ENCODE data around the gene ABCC2. TPM values are rescaled to one million over a fixed set of nuclear protein-coding genes. Genes with fewer than 3 reads are reported as not detected.
"Not testable (repeated sequence)": the region's sequence is repeated elsewhere in the genome, so short reads cannot be mapped to it uniquely, and the experiment has no call there.

The ABCC2 gene
- total and polyA plus RNA-seq, 5 donors from 2014 or later, result 0.31 to 3.6 (median 0.44) TPM

DNA sequence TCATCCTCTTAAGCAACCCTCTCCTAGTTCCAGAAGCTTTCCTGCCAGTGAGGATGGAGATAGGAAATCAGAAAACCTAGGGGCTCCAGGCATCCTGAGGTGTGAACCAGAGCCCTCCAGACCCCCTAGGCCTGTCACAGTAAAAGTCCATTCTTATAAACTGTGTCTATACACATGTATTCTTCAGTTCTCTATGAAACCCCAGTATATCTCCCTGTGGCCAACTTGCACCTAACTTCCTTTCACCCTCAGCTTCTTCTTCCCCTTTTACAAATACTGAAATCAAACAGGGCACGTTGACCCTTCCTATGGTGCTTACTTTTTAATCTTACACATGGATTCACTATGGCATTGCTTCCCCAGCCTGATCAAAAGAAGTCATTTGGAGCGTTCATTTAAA lies 58.4 kb downstream of the ABCC2 start:
- not testable (repeated sequence) for H3K4me3 Mint-ChIP-seq; H3K9me3 ChIP-seq (ENCODE audit: control insufficient read depth in 2 of 2, low read length in 2 of 2); H3K36me3 ChIP-seq (ENCODE audit: control insufficient read depth, insufficient read depth, low read length); H3K4me1 ChIP-seq (ENCODE audit: control insufficient read depth, insufficient read depth, low read length, poor library complexity, severe bottlenecking); H3K4me1 Mint-ChIP-seq; ATAC-seq (ENCODE audit: low read depth in 2 of 2); H3K27ac ChIP-seq (ENCODE audit: insufficient read depth, low read length, poor library complexity, severe bottlenecking); H3K27me3 ChIP-seq (ENCODE audit: control insufficient read depth, insufficient read depth, low read length); H3K27ac Mint-ChIP-seq; H3K27me3 Mint-ChIP-seq; H3K4me3 ChIP-seq (ENCODE audit: low read depth, low read length); H3K9me3 Mint-ChIP-seq; DNase-seq; H3K36me3 Mint-ChIP-seq

DNA sequence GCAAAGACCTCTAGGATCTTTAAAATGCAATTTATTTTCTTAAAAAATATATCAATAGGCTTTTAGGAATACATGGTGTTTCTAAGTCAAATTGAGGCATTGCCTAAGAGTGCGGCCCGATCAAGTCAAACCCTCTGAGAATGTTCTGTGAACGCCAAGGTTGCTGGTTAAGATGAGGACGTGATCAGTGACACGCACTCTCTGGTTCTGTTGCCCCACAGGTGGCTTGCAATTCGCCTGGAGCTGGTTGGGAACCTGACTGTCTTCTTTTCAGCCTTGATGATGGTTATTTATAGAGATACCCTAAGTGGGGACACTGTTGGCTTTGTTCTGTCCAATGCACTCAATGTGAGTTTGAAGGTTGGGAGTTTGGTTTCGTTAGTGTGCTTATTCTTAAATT lies 59.3 kb downstream of the ABCC2 start:
- H3K9me3 ChIP-seq (ENCODE audit: control insufficient read depth in 2 of 2, low read length in 2 of 2), result no peaks in the 10 kb centered on the region
- Mint-ChIP-seq H3K27me3 (no peaks in the 10 kb centered on the region), H3K36me3 (no peaks in the 10 kb centered on the region), H3K27ac (no peak overlapping the region), H3K4me1 (peaks cover 2 to 6% (median 3%) of the 10 kb centered on the region in 4 donors), H3K4me3 (no peak overlapping the region), H3K9me3 (no peaks in the 10 kb centered on the region)
- peaks cover 5% of the 10 kb centered on the region for H3K4me1 ChIP-seq (ENCODE audit: control insufficient read depth, insufficient read depth, low read length, poor library complexity, severe bottlenecking)
- H3K27me3 ChIP-seq (ENCODE audit: control insufficient read depth, insufficient read depth, low read length), result no peaks in the 10 kb centered on the region
- ATAC-seq (ENCODE audit: low read depth in 2 of 2) (no peak), DNase-seq (no peak)
- no peak overlapping the region for H3K27ac ChIP-seq (ENCODE audit: insufficient read depth, low read length, poor library complexity, severe bottlenecking)
- no peaks in the 10 kb centered on the region for H3K36me3 ChIP-seq (ENCODE audit: control insufficient read depth, insufficient read depth, low read length)
- H3K4me3 ChIP-seq (ENCODE audit: low read depth, low read length), result no peak overlapping the region

DNA sequence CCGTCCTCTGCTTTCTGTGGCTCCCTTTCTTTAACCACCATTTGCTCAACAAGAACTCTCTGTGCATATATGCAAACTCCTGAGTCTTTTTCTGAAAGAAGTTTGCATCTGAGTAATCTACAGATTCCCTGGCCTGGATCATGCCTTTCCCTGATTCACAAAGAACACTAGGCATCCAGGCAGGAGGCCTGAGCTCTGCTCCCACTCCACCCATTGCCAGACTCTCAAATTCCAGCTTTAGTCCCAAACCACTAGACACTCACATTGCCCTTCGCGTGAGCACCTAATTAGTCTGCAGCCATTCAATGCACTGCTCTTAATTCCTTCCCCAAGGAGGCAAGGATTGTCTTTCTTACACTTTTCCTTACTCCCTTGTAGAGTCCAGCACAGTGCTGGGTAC lies 60.9 kb downstream of the ABCC2 start:
- H3K36me3 ChIP-seq (ENCODE audit: control insufficient read depth, insufficient read depth, low read length), result no peaks in the 10 kb centered on the region
- peaks cover 5% of the 10 kb centered on the region for H3K4me1 ChIP-seq (ENCODE audit: control insufficient read depth, insufficient read depth, low read length, poor library complexity, severe bottlenecking)
- Mint-ChIP-seq H3K27ac (peak overlapping the region in 1 of 3 donors; percentile 22), H3K4me1 (peaks cover 2 to 6% (median 3%) of the 10 kb centered on the region in 4 donors), H3K36me3 (peaks cover 7% of the 10 kb centered on the region), H3K9me3 (no peaks in the 10 kb centered on the region), H3K27me3 (peaks cover 4% of the 10 kb centered on the region), H3K4me3 (no peak overlapping the region)
- no peaks in the 10 kb centered on the region for H3K9me3 ChIP-seq (ENCODE audit: control insufficient read depth in 2 of 2, low read length in 2 of 2)
- no peak overlapping the region for H3K4me3 ChIP-seq (ENCODE audit: low read depth, low read length)
- no peak for DNase-seq
- no peak overlapping the region for H3K27ac ChIP-seq (ENCODE audit: insufficient read depth, low read length, poor library complexity, severe bottlenecking)
- no peak for ATAC-seq (ENCODE audit: low read depth in 2 of 2)
- H3K27me3 ChIP-seq (ENCODE audit: control insufficient read depth, insufficient read depth, low read length), result no peaks in the 10 kb centered on the region

DNA sequence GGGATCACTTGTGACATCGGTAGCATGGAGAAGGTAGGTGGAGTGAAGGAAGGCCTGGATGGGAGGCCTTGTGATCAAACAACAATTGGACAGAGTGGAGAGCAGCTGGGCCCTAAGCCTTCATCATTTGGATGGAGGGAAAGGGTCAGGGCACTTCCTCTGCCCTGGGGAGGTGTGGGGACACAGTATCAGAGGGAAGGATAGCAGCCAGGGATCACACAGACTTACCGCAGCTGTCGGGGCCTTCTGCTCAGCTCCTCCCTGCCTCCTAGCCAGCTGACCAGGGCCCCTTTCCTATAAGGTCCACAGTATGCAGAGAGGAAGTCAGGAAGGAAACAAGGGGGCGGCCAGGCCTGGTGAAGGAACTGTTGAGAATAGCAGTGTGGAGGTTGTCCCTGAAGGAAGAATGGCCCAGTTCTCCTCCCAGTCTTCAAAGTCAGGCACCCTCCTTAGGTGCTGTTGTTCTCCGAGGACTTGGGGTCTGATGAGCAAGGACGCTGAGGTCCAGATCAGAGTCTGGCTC lies 62.1 kb downstream of the ABCC2 start:
- H3K4me1 Mint-ChIP-seq, result peaks cover 2 to 6% (median 3%) of the 10 kb centered on the region in 4 donors
- Histone ChIP-seq H3K27ac (ENCODE audit: insufficient read depth, low read length, poor library complexity, severe bottlenecking) (no peak overlapping the region), H3K4me3 (ENCODE audit: low read depth, low read length) (no peak overlapping the region), H3K36me3 (ENCODE audit: control insufficient read depth, insufficient read depth, low read length) (no peaks in the 10 kb centered on the region), H3K9me3 (ENCODE audit: control insufficient read depth in 2 of 2, low read length in 2 of 2) (no peaks in the 10 kb centered on the region), H3K4me1 (ENCODE audit: control insufficient read depth, insufficient read depth, low read length, poor library complexity, severe bottlenecking) (peaks cover 5% of the 10 kb centered on the region), H3K27me3 (ENCODE audit: control insufficient read depth, insufficient read depth, low read length) (no peaks in the 10 kb centered on the region)
- H3K27ac Mint-ChIP-seq, result no peak overlapping the region
- ATAC-seq (ENCODE audit: low read depth in 2 of 2), result peak in 1 of 2 donors; percentile 14
- no peak overlapping the region for H3K4me3 Mint-ChIP-seq
- peaks cover 8% of the 10 kb centered on the region for H3K36me3 Mint-ChIP-seq
- DNase-seq, result no peak
- peaks cover 4% of the 10 kb centered on the region for H3K27me3 Mint-ChIP-seq
- no peaks in the 10 kb centered on the region for H3K9me3 Mint-ChIP-seq

DNA sequence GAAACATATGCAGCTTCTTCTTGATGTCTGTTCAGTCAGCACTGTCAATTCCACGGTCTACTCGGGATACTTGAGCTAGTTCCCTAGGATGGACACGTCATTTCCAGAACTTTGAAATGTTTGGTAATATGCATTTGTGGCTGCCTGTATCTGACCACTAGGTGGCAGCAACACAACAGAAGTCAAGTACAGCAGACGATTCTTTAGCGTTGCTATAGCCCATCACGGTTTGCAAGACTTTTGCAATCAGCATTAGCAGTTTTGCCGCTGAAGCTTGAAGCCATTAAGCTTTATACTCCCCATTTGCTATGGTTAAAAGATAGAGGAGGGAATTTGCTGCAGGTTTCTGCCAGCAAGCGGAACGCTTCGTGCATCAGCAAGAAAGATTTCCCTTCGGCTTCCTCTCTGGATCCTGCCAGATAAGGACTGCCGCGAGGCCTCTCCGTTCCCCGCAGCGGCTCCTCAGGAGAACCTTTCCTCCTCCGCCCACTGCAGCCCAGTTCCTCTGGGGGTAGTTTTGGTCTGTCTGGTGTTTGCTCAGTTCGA lies 63.5 kb downstream of the ABCC2 start:
- Histone ChIP-seq H3K4me3 (ENCODE audit: low read depth, low read length) (peak overlapping the region; percentile 49), H3K9me3 (ENCODE audit: control insufficient read depth in 2 of 2, low read length in 2 of 2) (no peaks in the 10 kb centered on the region), H3K36me3 (ENCODE audit: control insufficient read depth, insufficient read depth, low read length) (no peaks in the 10 kb centered on the region), H3K27ac (ENCODE audit: insufficient read depth, low read length, poor library complexity, severe bottlenecking) (no peak overlapping the region), H3K27me3 (ENCODE audit: control insufficient read depth, insufficient read depth, low read length) (no peaks in the 10 kb centered on the region), H3K4me1 (ENCODE audit: control insufficient read depth, insufficient read depth, low read length, poor library complexity, severe bottlenecking) (peaks cover 5% of the 10 kb centered on the region)
- ATAC-seq (ENCODE audit: low read depth in 2 of 2) (peak; percentile 68 to 83), DNase-seq (peak; percentile 50 to 88 (median 75))
- Mint-ChIP-seq H3K4me3 (peak overlapping the region in 2 of 4 donors; percentile 5 to 24), H3K27me3 (peaks cover 4% of the 10 kb centered on the region), H3K27ac (no peak overlapping the region), H3K9me3 (no peaks in the 10 kb centered on the region), H3K4me1 (peaks cover 2 to 6% (median 3%) of the 10 kb centered on the region in 4 donors), H3K36me3 (peaks cover 13% of the 10 kb centered on the region)

DNA sequence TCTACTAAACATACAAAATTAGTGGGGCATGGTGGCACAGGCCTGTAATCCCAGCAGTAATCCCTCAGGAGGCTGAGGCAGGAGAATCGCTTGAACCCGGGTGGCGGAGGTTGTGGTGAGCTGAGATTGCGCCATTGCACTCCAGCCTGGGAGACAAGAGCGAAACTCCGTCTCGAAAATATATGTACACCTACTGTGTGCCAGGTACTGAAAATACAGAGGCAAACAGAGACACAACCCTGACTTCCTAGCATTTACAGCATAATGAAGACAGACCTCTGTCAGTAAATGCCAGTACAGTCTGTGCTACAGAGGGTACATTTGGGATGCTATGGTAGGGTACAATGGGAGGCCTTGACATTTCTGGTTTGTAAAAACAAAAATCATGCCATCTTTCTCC lies 66.6 kb downstream of the ABCC2 start:
- H3K36me3 ChIP-seq (ENCODE audit: control insufficient read depth, insufficient read depth, low read length), result no peaks in the 10 kb centered on the region
- no peaks in the 10 kb centered on the region for H3K9me3 ChIP-seq (ENCODE audit: control insufficient read depth in 2 of 2, low read length in 2 of 2)
- no peak overlapping the region for H3K4me3 Mint-ChIP-seq
- peaks cover 5% of the 10 kb centered on the region for H3K4me1 ChIP-seq (ENCODE audit: control insufficient read depth, insufficient read depth, low read length, poor library complexity, severe bottlenecking)
- H3K27ac Mint-ChIP-seq, result no peak overlapping the region
- ATAC-seq (ENCODE audit: low read depth in 2 of 2), result no peak
- no peak overlapping the region for H3K4me3 ChIP-seq (ENCODE audit: low read depth, low read length)
- no peak overlapping the region for H3K27ac ChIP-seq (ENCODE audit: insufficient read depth, low read length, poor library complexity, severe bottlenecking)
- DNase-seq, result no peak
- no peaks in the 10 kb centered on the region for H3K27me3 ChIP-seq (ENCODE audit: control insufficient read depth, insufficient read depth, low read length)
- peaks cover 4% of the 10 kb centered on the region for H3K27me3 Mint-ChIP-seq
- peaks cover 0 to 2% (median 0%) of the 10 kb centered on the region in 7 donors for H3K9me3 Mint-ChIP-seq
- H3K4me1 Mint-ChIP-seq, result peaks cover 2 to 6% (median 3%) of the 10 kb centered on the region in 4 donors
- peaks cover 20% of the 10 kb centered on the region for H3K36me3 Mint-ChIP-seq

DNA sequence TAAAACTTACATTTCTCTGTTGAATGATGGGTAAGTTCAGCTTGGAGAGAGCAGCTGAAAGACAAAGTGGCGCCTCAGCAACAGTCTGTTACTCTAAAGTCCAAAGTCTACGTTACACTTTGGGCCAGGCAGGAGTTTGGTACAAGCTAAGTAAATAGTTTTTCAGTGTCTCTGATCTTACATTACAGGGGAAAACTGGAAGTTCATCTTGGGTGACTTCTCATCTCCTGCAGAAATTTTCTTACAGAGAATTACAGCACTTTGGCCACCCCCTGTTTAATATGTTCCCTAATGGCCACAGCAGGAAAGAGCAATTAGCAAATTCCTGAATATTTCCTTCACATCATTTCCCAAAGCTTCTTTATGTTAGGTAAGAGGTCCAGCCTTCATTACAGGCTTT lies 67.1 kb downstream of the ABCC2 start:
- H3K27me3 Mint-ChIP-seq, result peaks cover 4% of the 10 kb centered on the region

More for the DNA sequence above, 67.1 kb downstream of the ABCC2 start:
- peaks cover 20% of the 10 kb centered on the region for H3K36me3 Mint-ChIP-seq
- H3K9me3 Mint-ChIP-seq, result peaks cover 0 to 2% (median 0%) of the 10 kb centered on the region in 7 donors
- no peaks in the 10 kb centered on the region for H3K27me3 ChIP-seq (ENCODE audit: control insufficient read depth, insufficient read depth, low read length)
- no peak overlapping the region for H3K27ac Mint-ChIP-seq
- H3K4me1 ChIP-seq (ENCODE audit: control insufficient read depth, insufficient read depth, low read length, poor library complexity, severe bottlenecking), result peaks cover 5% of the 10 kb centered on the region
- DNase-seq (no peak), ATAC-seq (ENCODE audit: low read depth in 2 of 2) (no peak)
- H3K27ac ChIP-seq (ENCODE audit: insufficient read depth, low read length, poor library complexity, severe bottlenecking), result no peak overlapping the region
- no peak overlapping the region for H3K4me3 ChIP-seq (ENCODE audit: low read depth, low read length)
- no peaks in the 10 kb centered on the region for H3K36me3 ChIP-seq (ENCODE audit: control insufficient read depth, insufficient read depth, low read length)
- no peak overlapping the region for H3K4me3 Mint-ChIP-seq
- H3K4me1 Mint-ChIP-seq, result peaks cover 2 to 6% (median 3%) of the 10 kb centered on the region in 4 donors
- H3K9me3 ChIP-seq (ENCODE audit: control insufficient read depth in 2 of 2, low read length in 2 of 2), result no peaks in the 10 kb centered on the region

All from CD4-positive, CD25-positive, alpha-beta regulatory T cell (primary cell).